Caco-2 (cell line): Measurements from ENCODE around the gene SLC11A2. TPM values are rescaled to one million over a fixed set of nuclear protein-coding genes. Genes with fewer than 3 reads are reported as not detected.

Source experiments
- BruUV-seq: library from RNA; stranded (reverse); fragments of 400-500 nt; replicated peaks from 2 replicates; lab custom pipeline; 2021; lab: Mats Ljungman, UMichigan
- CTCF ChIA-PET: fragments of 300-600 bp; sonication (Branson Sonifier 250); formaldehyde crosslinking; loops from one replicate; lab custom pipeline; 2022; ENCODE audit warnings: antibody characterized with exemption; lab: Charles Lee
- POLR2A ChIA-PET: fragments of 300-600 bp; sonication (Branson Sonifier 250); formaldehyde crosslinking; loops from one replicate; lab custom pipeline; 2022; ENCODE audit warnings: antibody characterized with exemption; lab: Charles Lee
- DNase-seq, 2 experiments: peaks; one replicate each; pipeline versions ENCODE4 v3.0.0 to v3.0.0-alpha.2; 2020 to 2022
- H3K27me3 ChIP-seq: replicated peaks from 2 replicates; pipeline ENCODE4 v1.6.0; 2011; ENCODE audit warnings: low read length; ENCODE audit not compliant: control insufficient read depth, insufficient read depth
- H3K36me3 ChIP-seq: 2 replicates; pipeline ENCODE4 v1.5.1; 2011; ENCODE audit warnings: low read length; ENCODE audit not compliant: control insufficient read depth, insufficient read depth
- H3K4me1 ChIP-seq: fragments of 250-450 bp; sonication (Bioruptor Pico); 2 replicates; pipeline ENCODE4 v1.5.1; 2020; ENCODE audit warnings: mild to moderate bottlenecking
- H3K4me3 ChIP-seq: 2 replicates; pipeline ENCODE4 v1.5.1; 2011; ENCODE audit warnings: low read depth, mild to moderate bottlenecking, control low read depth, low read length
- H3K9me3 ChIP-seq: fragments of 250-450 bp; sonication (Bioruptor Pico); 2 replicates; pipeline ENCODE4 v1.5.1; 2020; ENCODE audit warnings: mild to moderate bottlenecking, moderate library complexity
- H3K27ac Mint-ChIP-seq: one replicate; pipeline ENCODE4 v1.8.0; 2022; ENCODE audit warnings: mixed read lengths; ENCODE audit not compliant: unreplicated experiment
- H3K27me3 Mint-ChIP-seq: one replicate; pipeline ENCODE4 v1.8.0; 2022; ENCODE audit warnings: mixed read lengths; ENCODE audit not compliant: insufficient read depth, unreplicated experiment
- H3K36me3 Mint-ChIP-seq: one replicate; pipeline ENCODE4 v1.8.0; 2022; ENCODE audit warnings: mild to moderate bottlenecking, mixed read lengths; ENCODE audit not compliant: insufficient read depth, unreplicated experiment
- H3K4me1 Mint-ChIP-seq: one replicate; pipeline ENCODE4 v1.8.0; 2022; ENCODE audit warnings: low read depth, mixed read lengths; ENCODE audit not compliant: unreplicated experiment
- H3K4me3 Mint-ChIP-seq: one replicate; pipeline ENCODE4 v1.8.0; 2022; ENCODE audit warnings: mild to moderate bottlenecking, moderate library complexity, mixed read lengths; ENCODE audit not compliant: unreplicated experiment
- H3K9me3 Mint-ChIP-seq: one replicate; pipeline ENCODE4 v1.8.0; 2022; ENCODE audit warnings: mixed read lengths; ENCODE audit not compliant: unreplicated experiment
- intact Hi-C: fragments of 100-400 bp; cut with micrococcal nuclease; formaldehyde crosslinking; loops from one replicate; pipeline ENCODE4 v1.10.0; 2022; ENCODE audit not compliant: unreplicated experiment
- total RNA-seq: library from RNA; stranded (reverse); gene quantifications from 2 replicates; pipeline ENCODE4 v1.2.3, GENCODE V29; 2022
- TF ChIP-seq, protein P1 (sequence below), 2 experiments: fragments of 200-600 bp in 1 of 2; IDR thresholded peaks; 1 replicate in 1 of 2; 2 replicates in 1 of 2; pipeline versions ENCODE4 v1.5.1 to v1.8.0; 2011 to 2022; ENCODE audit warnings: antibody characterized with exemption in 1 of 2, control low read depth in 1 of 2, inconsistent platforms in 1 of 2, low read depth in 1 of 2, low read length in 1 of 2, mild to moderate bottlenecking in 1 of 2, moderate library complexity in 1 of 2; ENCODE audit not compliant: insufficient read depth in 1 of 2, severe bottlenecking in 1 of 2, unreplicated experiment in 1 of 2

SLC11A2 gene
- total RNA-seq, 1 experiment from 2014 or later, result 115 TPM

GRCh38 chr12:50949801-50950302 is 76.3 kb downstream of the SLC11A2 start:
- DNase-seq, result no peak
- H3K4me3 ChIP-seq, result no peak overlapping the region
- ChIA-PET CTCF (interaction anchor here (0.6 to 0.8 kb wide), 2 partner anchors 37 to 163 kb away, joined by 3 to 5 read pairs; no protein-coding TSS in a partner anchor), POLR2A (interaction anchor here (0.6 kb wide), 1 partner anchor 77 kb away, joined by 3 read pairs; no protein-coding TSS in a partner anchor)
- H3K27ac Mint-ChIP-seq, result no peak overlapping the region
- intact Hi-C loops, result no loop called here
- H3K4me3 Mint-ChIP-seq, result no peak overlapping the region
- H3K4me1 Mint-ChIP-seq, result no peaks in the 10 kb centered on the region
- no peaks in the 10 kb centered on the region for H3K27me3 Mint-ChIP-seq
- no peaks in the 10 kb centered on the region for H3K36me3 Mint-ChIP-seq
- TF ChIP-seq, protein P1, sequence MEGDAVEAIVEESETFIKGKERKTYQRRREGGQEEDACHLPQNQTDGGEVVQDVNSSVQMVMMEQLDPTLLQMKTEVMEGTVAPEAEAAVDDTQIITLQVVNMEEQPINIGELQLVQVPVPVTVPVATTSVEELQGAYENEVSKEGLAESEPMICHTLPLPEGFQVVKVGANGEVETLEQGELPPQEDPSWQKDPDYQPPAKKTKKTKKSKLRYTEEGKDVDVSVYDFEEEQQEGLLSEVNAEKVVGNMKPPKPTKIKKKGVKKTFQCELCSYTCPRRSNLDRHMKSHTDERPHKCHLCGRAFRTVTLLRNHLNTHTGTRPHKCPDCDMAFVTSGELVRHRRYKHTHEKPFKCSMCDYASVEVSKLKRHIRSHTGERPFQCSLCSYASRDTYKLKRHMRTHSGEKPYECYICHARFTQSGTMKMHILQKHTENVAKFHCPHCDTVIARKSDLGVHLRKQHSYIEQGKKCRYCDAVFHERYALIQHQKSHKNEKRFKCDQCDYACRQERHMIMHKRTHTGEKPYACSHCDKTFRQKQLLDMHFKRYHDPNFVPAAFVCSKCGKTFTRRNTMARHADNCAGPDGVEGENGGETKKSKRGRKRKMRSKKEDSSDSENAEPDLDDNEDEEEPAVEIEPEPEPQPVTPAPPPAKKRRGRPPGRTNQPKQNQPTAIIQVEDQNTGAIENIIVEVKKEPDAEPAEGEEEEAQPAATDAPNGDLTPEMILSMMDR (IDR thresholded peaks at IDR 0.05; ENCODE audit: insufficient read depth in 1 of 2, low read depth in 1 of 2, low read length in 1 of 2, severe bottlenecking in 1 of 2, unreplicated experiment in 1 of 2), result no peak
- H3K36me3 ChIP-seq, result no peaks in the 10 kb centered on the region; the same call in 1 of the 2 replicates
- no peaks in the 10 kb centered on the region; the same call in 1 of the 2 replicates for H3K9me3 ChIP-seq
- BruUV-seq, result no TSS peak
- H3K27me3 ChIP-seq, result no peaks in the 10 kb centered on the region
- no peaks in the 10 kb centered on the region for H3K4me1 ChIP-seq
- H3K9me3 Mint-ChIP-seq, result no peaks in the 10 kb centered on the region

- Mint-ChIP-seq H3K27ac (no peak overlapping the region), H3K4me3 (no peak overlapping the region), H3K36me3 (no peaks in the 10 kb centered on the region), H3K4me1 (no peaks in the 10 kb centered on the region), H3K9me3 (no peaks in the 10 kb centered on the region), H3K27me3 (no peaks in the 10 kb centered on the region)
- Histone ChIP-seq H3K4me3 (no peak overlapping the region), H3K4me1 (no peaks in the 10 kb centered on the region), H3K27me3 (no peaks in the 10 kb centered on the region), H3K9me3 (no peaks in the 10 kb centered on the region; the same call in 1 of the 2 replicates), H3K36me3 (no peaks in the 10 kb centered on the region; the same call in 1 of the 2 replicates)
- TF ChIP-seq, protein P1 (IDR thresholded peaks at IDR 0.05; ENCODE audit: insufficient read depth in 1 of 2, low read depth in 1 of 2, low read length in 1 of 2, severe bottlenecking in 1 of 2, unreplicated experiment in 1 of 2), result no peak
- ChIA-PET POLR2A (no interaction called here), CTCF (interaction anchor here (0.8 kb wide), 1 partner anchor 38 kb away, joined by 3 read pairs; no protein-coding TSS in a partner anchor)
- intact Hi-C loops, result no loop called here
- no peak for DNase-seq
- BruUV-seq, result no TSS peak
Measured at GRCh38 chr12:50948798-50949197, 77.4 kb downstream of the SLC11A2 start.

DNA sequence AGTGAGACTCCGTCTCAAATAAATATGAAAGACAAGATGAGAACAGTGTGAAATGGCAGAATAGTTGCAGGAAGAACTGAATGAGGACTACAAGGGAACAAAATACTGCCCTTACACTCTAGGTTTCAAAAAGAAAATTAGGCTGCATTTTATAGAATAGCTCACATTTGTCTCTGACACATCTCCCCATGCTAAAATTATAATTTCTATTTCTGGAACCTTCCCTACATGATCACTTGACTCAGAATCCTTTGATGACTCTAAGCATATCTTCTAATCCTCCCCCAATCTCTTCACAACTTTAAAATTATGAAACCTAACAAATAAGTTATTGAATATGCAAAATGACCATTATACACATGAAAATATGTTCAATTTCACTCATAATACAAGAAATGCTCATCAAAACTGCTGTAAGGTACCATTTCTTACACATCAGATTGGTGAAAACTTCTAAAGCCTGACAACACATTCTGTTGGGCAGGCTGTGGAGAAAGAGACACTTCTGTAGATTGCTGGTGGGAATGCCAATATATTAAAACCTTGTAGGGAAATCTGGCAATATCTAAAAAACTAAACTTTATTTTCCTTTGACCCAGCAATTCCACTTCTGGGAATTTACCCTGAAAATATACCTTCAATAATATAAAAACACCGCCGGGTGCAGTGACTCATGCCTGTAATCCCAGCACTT is 78.1 kb downstream of the SLC11A2 start:
- BruUV-seq, result no TSS peak
- no peak overlapping the region for H3K27ac Mint-ChIP-seq

More for the DNA sequence above, 78.1 kb downstream of the SLC11A2 start:
- no peaks in the 10 kb centered on the region for H3K36me3 Mint-ChIP-seq
- Histone ChIP-seq H3K4me1 (no peaks in the 10 kb centered on the region), H3K36me3 (no peaks in the 10 kb centered on the region; the same call in 1 of the 2 replicates), H3K9me3 (no peaks in the 10 kb centered on the region; the same call in 1 of the 2 replicates), H3K27me3 (no peaks in the 10 kb centered on the region), H3K4me3 (no peak overlapping the region)
- CTCF ChIA-PET, result no interaction called here
- H3K4me3 Mint-ChIP-seq, result no peak overlapping the region
- DNase-seq, result no peak
- H3K27me3 Mint-ChIP-seq, result no peaks in the 10 kb centered on the region
- H3K4me1 Mint-ChIP-seq, result no peaks in the 10 kb centered on the region
- POLR2A ChIA-PET, result no interaction called here
- no peaks in the 10 kb centered on the region for H3K9me3 Mint-ChIP-seq
- TF ChIP-seq, protein P1 (IDR thresholded peaks at IDR 0.05; ENCODE audit: insufficient read depth in 1 of 2, low read depth in 1 of 2, low read length in 1 of 2, severe bottlenecking in 1 of 2, unreplicated experiment in 1 of 2), result no peak
- intact Hi-C loops, result no loop called here
